IPS-18a (cell line): ENCODE data around the gene ZNF285.
"Not testable (repeated sequence)": the region's sequence is repeated elsewhere in the genome, so short reads cannot be mapped to it uniquely, and the experiment has no call there.

Experiments used
- H3K27ac ChIP-seq: one replicate; pipeline ENCODE4 v1.5.1; 2013; ENCODE audit warnings: low read length
- H3K27me3 ChIP-seq: one replicate; pipeline ENCODE4 v1.6.1; 2013; ENCODE audit warnings: mild to moderate bottlenecking, low read length; ENCODE audit not compliant: control insufficient read depth, insufficient read depth
- H3K36me3 ChIP-seq: one replicate; pipeline ENCODE4 v1.6.1; 2013; ENCODE audit warnings: low read depth, low read length; ENCODE audit not compliant: control insufficient read depth
- H3K4me1 ChIP-seq: one replicate; pipeline ENCODE4 v1.6.1; 2013; ENCODE audit warnings: low read depth, low read length; ENCODE audit not compliant: control insufficient read depth
- H3K4me3 ChIP-seq: one replicate; pipeline ENCODE4 v1.5.1; 2013; ENCODE audit warnings: low read length
- H3K9ac ChIP-seq: one replicate; pipeline ENCODE4 v1.6.1; 2013; ENCODE audit warnings: mild to moderate bottlenecking, low read length, moderate library complexity
- H3K9me3 ChIP-seq: one replicate; pipeline ENCODE4 v1.6.1; 2013; ENCODE audit warnings: low read depth, low read length; ENCODE audit not compliant: control insufficient read depth

The ZNF285 gene

GRCh38 chr19:44356383-44357111 lies 44.9 kb downstream of the ZNF285 start, which contains the start of gene ZNF112:
Gene ZNF112 (minus strand): TSS chr19:44356680. CDS start chr19:44340539, 16,141 bp downstream.
- no peaks in the 10 kb centered on the region for H3K27me3 ChIP-seq
- no peaks in the 10 kb centered on the region for H3K36me3 ChIP-seq
- peaks cover 24% of the 10 kb centered on the region for H3K9me3 ChIP-seq
- no peak within 1 kb of the TSS for H3K27ac ChIP-seq
- H3K4me3 ChIP-seq: peak within 1 kb of the TSS; percentile 91
- peak within 1 kb of the TSS; percentile 57 for H3K9ac ChIP-seq
- H3K4me1 ChIP-seq: peaks cover 3% of the 10 kb centered on the region

GRCh38 chr19:44346556-44346955 lies 54.9 kb downstream of the ZNF285 start:
- Histone ChIP-seq H3K4me3 (no peak overlapping the region), H3K27me3 (no peaks in the 10 kb centered on the region), H3K36me3 (no peaks in the 10 kb centered on the region), H3K9ac (no peak overlapping the region), H3K4me1 (no peaks in the 10 kb centered on the region), H3K27ac (no peak overlapping the region), H3K9me3 (peaks cover 76% of the 10 kb centered on the region)

- H3K27me3 ChIP-seq: no peaks in the 10 kb centered on the region
- H3K36me3 ChIP-seq: no peaks in the 10 kb centered on the region
- H3K9me3 ChIP-seq: peaks cover 81% of the 10 kb centered on the region
- H3K9ac ChIP-seq: no peak overlapping the region
- no peaks in the 10 kb centered on the region for H3K4me1 ChIP-seq
- H3K4me3 ChIP-seq: no peak overlapping the region
- H3K27ac ChIP-seq: no peak overlapping the region
Observed at GRCh38 chr19:44345959-44346358, 55.4 kb downstream of the ZNF285 start.

GRCh38 chr19:44344255-44344654 lies 57.2 kb downstream of the ZNF285 start:
- Histone ChIP-seq H3K27me3 (no peaks in the 10 kb centered on the region), H3K27ac (no peak overlapping the region), H3K9me3 (peaks cover 82% of the 10 kb centered on the region), H3K4me3 (no peak overlapping the region), H3K9ac (no peak overlapping the region), H3K36me3 (peaks cover 2% of the 10 kb centered on the region), H3K4me1 (no peaks in the 10 kb centered on the region)

GRCh38 chr19:44341794-44342193 lies 59.6 kb downstream of the ZNF285 start:
- H3K4me3 ChIP-seq: no peak overlapping the region
- peaks cover 73% of the 10 kb centered on the region for H3K9me3 ChIP-seq
- H3K27me3 ChIP-seq: no peaks in the 10 kb centered on the region
- H3K36me3 ChIP-seq: peaks cover 4% of the 10 kb centered on the region
- no peaks in the 10 kb centered on the region for H3K4me1 ChIP-seq
- no peak overlapping the region for H3K27ac ChIP-seq
- no peak overlapping the region for H3K9ac ChIP-seq

GRCh38 chr19:44334639-44335038 lies 66.8 kb downstream of the ZNF285 start:
- peaks cover 82% of the 10 kb centered on the region for H3K9me3 ChIP-seq
- not testable (repeated sequence) for H3K9ac ChIP-seq, H3K27ac ChIP-seq, H3K27me3 ChIP-seq, H3K4me3 ChIP-seq, H3K4me1 ChIP-seq
- H3K36me3 ChIP-seq: peaks cover 11% of the 10 kb centered on the region
